Gastrocnemius medialis (tissue), 4 donors: ENCODE results near the gene SLX4IP.

ENCODE experiments used
- POLR2A ChIP-seq, 2 donors: fragments of 450-650 bp; IDR thresholded peaks; one replicate each; pipeline ENCODE4 v1.6.1; 2017; ENCODE audit warnings: antibody characterized with exemption in 2 of 2, mild to moderate bottlenecking in 2 of 2, moderate library complexity in 2 of 2
- TF ChIP-seq, protein P1 (sequence below), 5 experiments: fragments of 450-650 bp in 3 of 5; fragments of 200-600 bp in 2 of 5; sonication (generic) in 2 of 5; IDR thresholded peaks in 4 of 5; conservative IDR thresholded peaks in 1 of 5; 1 replicate in 4 of 5; 2 replicates in 1 of 5; pipeline ENCODE4 v1.5.1; 2016 to 2019; ENCODE audit warnings: antibody characterized with exemption in 5 of 5, mild to moderate bottlenecking in 3 of 5, moderate library complexity in 3 of 5

DNA sequence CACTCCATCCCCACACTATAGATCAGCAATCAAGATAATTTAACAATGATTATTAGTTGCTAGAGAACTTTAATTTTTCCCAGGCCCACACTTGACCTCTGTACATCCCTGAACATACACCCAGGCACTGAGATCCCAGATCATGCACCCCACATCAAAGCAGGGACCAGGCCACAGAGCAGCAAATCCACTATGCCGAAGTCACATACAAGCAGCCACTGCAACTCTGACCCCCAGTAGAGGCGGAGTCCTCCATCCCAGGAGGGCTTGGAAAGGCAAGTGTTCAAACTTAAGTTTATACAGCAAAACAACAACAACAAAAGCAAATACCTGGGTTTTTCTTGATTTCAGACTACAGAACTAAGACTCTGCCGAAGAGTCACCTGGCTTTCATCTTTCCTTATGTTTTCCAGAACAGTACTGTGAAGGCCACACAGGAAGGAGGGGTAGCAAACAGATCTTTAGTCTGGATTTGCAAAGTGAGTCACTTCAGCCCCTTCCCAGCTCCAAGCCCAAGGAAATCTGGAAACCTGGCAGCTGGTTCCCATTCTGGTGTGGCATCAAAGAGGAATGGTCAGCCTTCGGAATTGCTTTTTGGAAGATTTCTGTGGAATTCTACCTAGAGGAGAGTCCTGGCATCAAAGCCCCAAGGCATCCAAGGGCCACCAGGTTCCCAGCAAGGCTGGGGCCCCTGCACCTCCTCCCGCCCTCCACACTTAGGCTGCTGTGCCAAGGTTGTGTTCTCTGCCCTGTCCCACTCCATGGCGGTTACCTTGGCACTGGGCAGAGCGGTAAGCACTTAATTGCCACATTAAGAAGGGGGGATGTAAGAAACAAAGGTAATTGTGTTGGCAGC, 231.3 kb downstream of the SLX4IP start:
- TF ChIP-seq, protein P1, sequence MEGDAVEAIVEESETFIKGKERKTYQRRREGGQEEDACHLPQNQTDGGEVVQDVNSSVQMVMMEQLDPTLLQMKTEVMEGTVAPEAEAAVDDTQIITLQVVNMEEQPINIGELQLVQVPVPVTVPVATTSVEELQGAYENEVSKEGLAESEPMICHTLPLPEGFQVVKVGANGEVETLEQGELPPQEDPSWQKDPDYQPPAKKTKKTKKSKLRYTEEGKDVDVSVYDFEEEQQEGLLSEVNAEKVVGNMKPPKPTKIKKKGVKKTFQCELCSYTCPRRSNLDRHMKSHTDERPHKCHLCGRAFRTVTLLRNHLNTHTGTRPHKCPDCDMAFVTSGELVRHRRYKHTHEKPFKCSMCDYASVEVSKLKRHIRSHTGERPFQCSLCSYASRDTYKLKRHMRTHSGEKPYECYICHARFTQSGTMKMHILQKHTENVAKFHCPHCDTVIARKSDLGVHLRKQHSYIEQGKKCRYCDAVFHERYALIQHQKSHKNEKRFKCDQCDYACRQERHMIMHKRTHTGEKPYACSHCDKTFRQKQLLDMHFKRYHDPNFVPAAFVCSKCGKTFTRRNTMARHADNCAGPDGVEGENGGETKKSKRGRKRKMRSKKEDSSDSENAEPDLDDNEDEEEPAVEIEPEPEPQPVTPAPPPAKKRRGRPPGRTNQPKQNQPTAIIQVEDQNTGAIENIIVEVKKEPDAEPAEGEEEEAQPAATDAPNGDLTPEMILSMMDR (IDR thresholded peaks at IDR 0.05 in 4 of 5, conservative IDR thresholded peaks at IDR 0.05 in 1 of 5): no peak
- no peak for TF ChIP-seq POLR2A (IDR thresholded peaks at IDR 0.05)
